H1 (cell line): ENCODE data around the gene HTR5A. TPM values are rescaled to one million over a fixed set of nuclear protein-coding genes. Genes with fewer than 3 reads are reported as not detected.

ENCODE experiments used
- CTCF ChIA-PET: fragments of 300-600 bp; sonication (Branson Sonifier 250); formaldehyde crosslinking; loops from one replicate; lab custom pipeline; 2021; ENCODE audit not compliant: partially characterized antibody; lab: Charles Lee
- POLR2A ChIA-PET: fragments of 300-600 bp; sonication (Branson Sonifier 250); formaldehyde crosslinking; loops from one replicate; lab custom pipeline; 2021; ENCODE audit warnings: inconsistent platforms; ENCODE audit not compliant: partially characterized antibody; lab: Charles Lee
- DNase-seq, 2 experiments: peaks; one replicate each; pipeline versions ENCODE4 v3.0.0 to v3.0.0-alpha.2; 2010 to 2022; ENCODE audit warnings: low spot score in 2 of 2, low read depth in 1 of 2, mixed read lengths in 1 of 2
- FAIRE-seq: peaks from 2 replicates; lab custom pipeline; 2011; peaks lifted over from hg19 to GRCh38; lab: Jason Lieb, UNC
- H2AFZ ChIP-seq: 2 replicates; pipeline ENCODE4 v1.8.1; 2012; ENCODE audit warnings: low read length, inconsistent platforms
- H2AK5ac ChIP-seq: 2 replicates; pipeline ENCODE4 v1.6.1; 2013; ENCODE audit warnings: low read depth, low read length
- H2BK120ac ChIP-seq: replicated peaks from 2 replicates; pipeline ENCODE3; 2013; ENCODE audit warnings: low read depth, low read length, inconsistent platforms
- H2BK12ac ChIP-seq: 2 replicates; pipeline ENCODE4 v1.6.1; 2013; ENCODE audit warnings: low read depth, low read length
- H2BK15ac ChIP-seq: 2 replicates; pipeline ENCODE4 v1.6.1; 2013; ENCODE audit warnings: low read length
- H2BK20ac ChIP-seq: 2 replicates; pipeline ENCODE4 v1.6.1; 2013; ENCODE audit warnings: low read length
- H2BK5ac ChIP-seq: 2 replicates; pipeline ENCODE4 v1.6.1; 2013; ENCODE audit warnings: low read depth, low read length
- H3K14ac ChIP-seq: 2 replicates; pipeline ENCODE4 v1.6.1; 2013; ENCODE audit warnings: inconsistent platforms; ENCODE audit not compliant: insufficient read length
- H3K18ac ChIP-seq: 2 replicates; pipeline ENCODE4 v1.6.1; 2013; ENCODE audit warnings: low read length; ENCODE audit errors: extremely low read depth
- H3K23ac ChIP-seq: 2 replicates; pipeline ENCODE4 v1.6.1; 2013; ENCODE audit warnings: inconsistent platforms; ENCODE audit not compliant: insufficient read length
- H3K23me2 ChIP-seq: 2 replicates; pipeline ENCODE4 v1.6.1; 2013; ENCODE audit warnings: low read depth, low read length
- H3K27ac ChIP-seq: 2 replicates; pipeline ENCODE4 v1.6.1; 2011; ENCODE audit warnings: low read depth, low read length, inconsistent platforms
- H3K27me3 ChIP-seq, 4 experiments: replicated peaks in 1 of 4; 1 replicate in 1 of 4; 2 replicates in 3 of 4; pipeline versions ENCODE4 v1.6.1 to v1.8.1; 2011 to 2013; ENCODE audit warnings: low read length in 3 of 4, mild to moderate bottlenecking in 3 of 4, inconsistent platforms in 2 of 4, mixed read lengths in 2 of 4, moderate library complexity in 1 of 4; ENCODE audit not compliant: control insufficient read depth in 3 of 4, insufficient read depth in 3 of 4; ENCODE audit errors: extremely low read depth in 1 of 4
- H3K36me3 ChIP-seq, 4 experiments: 2 replicates each; pipeline versions ENCODE4 v1.6.1 to v1.8.1; 2011 to 2013; ENCODE audit warnings: mild to moderate bottlenecking in 4 of 4, low read length in 3 of 4, moderate library complexity in 2 of 4, control low read depth in 1 of 4, inconsistent platforms in 1 of 4; ENCODE audit not compliant: insufficient read depth in 4 of 4, control insufficient read depth in 2 of 4
- H3K4ac ChIP-seq: replicated peaks from 2 replicates; pipeline ENCODE3; 2013; ENCODE audit warnings: low read length, low read depth, mixed read lengths, inconsistent platforms; ENCODE audit not compliant: insufficient read length
- H3K4me1 ChIP-seq, 4 experiments: replicated peaks in 1 of 4; 1 replicate in 1 of 4; 2 replicates in 3 of 4; pipeline versions ENCODE4 v1.6.1 to v1.8.1; 2011 to 2013; ENCODE audit warnings: low read length in 3 of 4, inconsistent platforms in 2 of 4, mixed read lengths in 1 of 4; ENCODE audit not compliant: insufficient read depth in 4 of 4, control insufficient read depth in 3 of 4
- H3K4me2 ChIP-seq, 2 experiments: 2 replicates each; pipeline versions ENCODE4 v1.6.1 to v1.8.1; 2011 to 2013; ENCODE audit warnings: low read depth in 2 of 2, low read length in 2 of 2, control low read depth in 1 of 2, inconsistent platforms in 1 of 2, mild to moderate bottlenecking in 1 of 2; ENCODE audit not compliant: insufficient read depth in 1 of 2
- H3K4me3 ChIP-seq, 4 experiments: fragments of 200-600, 300-600 bp in 1 of 4; sonication (generic), shearing (Covaris generic), sonication (Bioruptor Twin) in 1 of 4; 2 replicates each; pipeline versions ENCODE4 v1.5.1 to v1.8.1; 2011 to 2016; ENCODE audit warnings: low read length in 4 of 4, low read depth in 3 of 4, control low read depth in 2 of 4, inconsistent platforms in 2 of 4, mild to moderate bottlenecking in 2 of 4, mixed read lengths in 1 of 4, moderate library complexity in 1 of 4; ENCODE audit not compliant: insufficient read depth in 2 of 4; ENCODE audit errors: extremely low read depth in 1 of 4
- H3K56ac ChIP-seq: replicated peaks from 2 replicates; pipeline ENCODE3; 2013; ENCODE audit warnings: low read depth, mild to moderate bottlenecking, mixed read lengths, low read length, inconsistent platforms; ENCODE audit not compliant: insufficient read length
- H3K79me1 ChIP-seq: 2 replicates; pipeline ENCODE4 v1.6.1; 2013; ENCODE audit warnings: low read depth, low read length, control low read depth
- H3K79me2 ChIP-seq, 2 experiments: 2 replicates each; pipeline versions ENCODE4 v1.6.1 to v1.8.1; 2012 to 2013; ENCODE audit warnings: low read length in 2 of 2, mild to moderate bottlenecking in 2 of 2, inconsistent platforms in 1 of 2; ENCODE audit not compliant: insufficient read depth in 2 of 2, control insufficient read depth in 1 of 2
- H3K9ac ChIP-seq, 4 experiments: replicated peaks in 1 of 4; 1 replicate in 1 of 4; 2 replicates in 3 of 4; pipeline versions ENCODE4 v1.6.1 to v1.8.1; 2011 to 2013; ENCODE audit warnings: low read depth in 3 of 4, low read length in 3 of 4, control low read depth in 2 of 4, mild to moderate bottlenecking in 2 of 4, moderate library complexity in 2 of 4, inconsistent platforms in 1 of 4; ENCODE audit errors: extremely low read depth in 1 of 4
- H3K9me3 ChIP-seq, 2 experiments: 2 replicates each; pipeline versions ENCODE4 v1.6.1 to v1.8.1; 2012 to 2013; ENCODE audit warnings: mild to moderate bottlenecking in 2 of 2, moderate library complexity in 2 of 2, control low read depth in 1 of 2, inconsistent platforms in 1 of 2, low read depth in 1 of 2, low read length in 1 of 2, mixed read lengths in 1 of 2; ENCODE audit not compliant: insufficient read depth in 2 of 2
- H4K20me1 ChIP-seq, 2 experiments: replicated peaks in 1 of 2; 2 replicates each; pipeline versions ENCODE3 to v1.8.1; 2011 to 2013; ENCODE audit warnings: inconsistent platforms in 2 of 2, low read length in 2 of 2, mild to moderate bottlenecking in 1 of 2; ENCODE audit not compliant: insufficient read depth in 2 of 2, control insufficient read depth in 1 of 2
- H4K5ac ChIP-seq: 2 replicates; pipeline ENCODE4 v1.6.1; 2013; ENCODE audit warnings: low read length, low read depth, mixed read lengths, inconsistent platforms; ENCODE audit not compliant: insufficient read length
- H4K8ac ChIP-seq: 2 replicates; pipeline ENCODE4 v1.8.0; 2013; ENCODE audit warnings: mild to moderate bottlenecking, moderate library complexity, low read length, inconsistent platforms; ENCODE audit not compliant: insufficient read depth; ENCODE audit errors: extremely low read depth
- H4K91ac ChIP-seq: replicated peaks from 2 replicates; pipeline ENCODE3; 2013; ENCODE audit warnings: low read length, mixed read lengths, inconsistent platforms; ENCODE audit not compliant: insufficient read length
- JUN ChIP-seq: IDR thresholded peaks from 2 replicates; pipeline ENCODE4 v1.6.1; 2011; ENCODE audit warnings: low read depth, mild to moderate bottlenecking, improper control_type of control experiment, low read length
- NANOG ChIP-seq: IDR thresholded peaks from 2 replicates; pipeline ENCODE4 v1.6.1; 2011; ENCODE audit warnings: low read length, low read depth, mild to moderate bottlenecking, inconsistent platforms; ENCODE audit not compliant: insufficient read depth, poor library complexity, severe bottlenecking
- NRF1 ChIP-seq: IDR thresholded peaks from 2 replicates; pipeline ENCODE4 v1.6.1; 2011; ENCODE audit warnings: mild to moderate bottlenecking, low read depth, low read length, improper control_type of control experiment
- SIN3A ChIP-seq, 2 experiments: IDR thresholded peaks in 1 of 2; conservative IDR thresholded peaks in 1 of 2; 2 replicates each; pipeline ENCODE4 v1.6.1; 2011 to 2012; ENCODE audit warnings: low read length in 2 of 2, improper control_type of control experiment in 1 of 2, low read depth in 1 of 2, mild to moderate bottlenecking in 1 of 2
- SP1 ChIP-seq: IDR thresholded peaks from 2 replicates; pipeline ENCODE4 v1.6.1; 2011; ENCODE audit warnings: low read depth, low read length
- TBP ChIP-seq: IDR thresholded peaks from 2 replicates; pipeline ENCODE4 v1.6.1; 2011; ENCODE audit warnings: low read depth, low read length, improper control_type of control experiment
- WGBS, 2 experiments: shearing (Covaris generic) in 1 of 2; methylation state at CpG; one replicate each; pipeline versions ENCODE4 v1.1.6 to v1.1.7; 2013 to 2015; ENCODE audit warnings: low lambda C conversion rate in 2 of 2, mixed read lengths in 2 of 2, inconsistent platforms in 1 of 2, low coverage in 1 of 2, missing lambda C conversion rate in 1 of 2; ENCODE audit not compliant: insufficient replicate concordance in 2 of 2, insufficient coverage in 1 of 2, insufficient read length in 1 of 2; ENCODE audit errors: extremely low coverage in 1 of 2, missing lambda C conversion rate in 1 of 2; 5-methylcytosine and 5-hydroxymethylcytosine counted together
- polyA plus RNA-seq, 7 experiments: library from polyadenylated mRNA; depleted of rRNA in 3 of 7; stranded (reverse) in 5 of 7; unstranded in 2 of 7; fragments of >200 nt in 5 of 7; fragments of 200-250 nt in 2 of 7; gene quantifications; 1 replicate in 5 of 7; 2 replicates in 1 of 7; 4 replicates in 1 of 7; pipeline versions ENCODE4 v1.2.1 to v1.2.3, GENCODE V29; 2011 to 2013; ENCODE audit warnings: missing spikeins in 2 of 7, mixed read lengths in 2 of 7
- total RNA-seq: library from RNA; stranded (reverse); fragmentation: NEBNext Ultra II Directional; extraction: Animal tissue kit (Norgen Biotek cat#: 25700); gene quantifications from 2 replicates; pipeline ENCODE4 v1.2.1, GENCODE V29; 2021
- TF ChIP-seq, protein P1 (sequence below), 3 experiments: IDR thresholded peaks; 1 replicate in 2 of 3; 2 replicates in 1 of 3; pipeline versions ENCODE4 v1.5.1 to v1.6.1; 2011; ENCODE audit warnings: low read length in 3 of 3, mild to moderate bottlenecking in 3 of 3, inconsistent platforms in 2 of 3, low read depth in 1 of 3, moderate library complexity in 1 of 3; ENCODE audit not compliant: insufficient read depth in 1 of 3; ENCODE audit errors: control extremely low read depth in 1 of 3
- TF ChIP-seq, protein P2 (sequence below): IDR thresholded peaks from 2 replicates; pipeline ENCODE4 v1.6.1; 2012; ENCODE audit warnings: inconsistent platforms

Gene HTR5A
- total and polyA plus RNA-seq, 2 of the 8 experiments (the other 6 are each of a cell fraction or from before 2014, with no cell fraction given): 0.02 TPM; not detected in 1

DNA sequence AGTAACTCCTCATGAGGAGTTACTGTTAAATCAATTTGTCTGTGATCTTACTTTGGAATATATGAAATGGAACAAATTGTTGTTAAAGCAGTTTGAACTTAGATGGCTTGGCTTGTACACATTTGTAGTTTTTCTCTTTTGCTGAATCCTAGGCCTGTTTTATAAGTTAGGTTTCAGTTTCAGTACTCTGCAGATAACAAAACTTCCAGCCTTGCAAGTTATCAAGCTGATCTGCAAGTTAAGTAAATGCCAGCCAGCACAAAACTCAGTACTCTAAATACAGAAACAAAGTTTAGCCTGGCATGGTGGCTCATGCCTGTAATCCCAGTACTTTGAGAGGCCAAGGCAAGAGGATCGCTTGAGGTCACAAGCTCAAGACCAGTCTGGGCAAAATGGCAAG lies 42.2 kb upstream of the HTR5A start:
- CTCF ChIA-PET: interaction anchor here (1.2 to 13.3 kb wide), 2 partner anchors 18 to 75 kb away, joined by 3 to 136 read pairs; no protein-coding TSS in a partner anchor

More for the DNA sequence above, 42.2 kb upstream of the HTR5A start:
- Histone ChIP-seq H4K20me1 (no peaks in the 10 kb centered on the region), H2BK15ac (no peak overlapping the region), H3K79me1 (no peaks in the 10 kb centered on the region), H3K23me2 (no peaks in the 10 kb centered on the region), H2BK20ac (no peak overlapping the region), H3K23ac (no peak overlapping the region), H3K27me3 (no peaks in the 10 kb centered on the region; a peak in 1 of 7 replicates), H4K8ac (no peak overlapping the region), H2BK5ac (peak overlapping the region; percentile 6; the same call in 1 of the 2 replicates), H3K4me3 (no peak overlapping the region), H3K9ac (no peak overlapping the region), H3K4ac (no peak overlapping the region), H3K18ac (no peak overlapping the region), H3K36me3 (no peaks in the 10 kb centered on the region), H3K14ac (no peak overlapping the region), H3K9me3 (no peaks in the 10 kb centered on the region), H3K79me2 (no peaks in the 10 kb centered on the region), H3K4me2 (no peak overlapping the region), H3K27ac (no peak overlapping the region), H2BK12ac (no peak overlapping the region), H4K91ac (no peak overlapping the region), H3K4me1 (no peaks in the 10 kb centered on the region), H3K56ac (no peak overlapping the region), H4K5ac (no peak overlapping the region), H2AK5ac (no peak overlapping the region), H2BK120ac (peak overlapping the region; percentile 35), H2AFZ (no peak overlapping the region)
- FAIRE-seq: no peak
- no peak for DNase-seq
- POLR2A ChIA-PET: no interaction called here
- no peak for TF ChIP-seq SIN3A (conservative IDR thresholded peaks at IDR 0.05 in 1 of 2, IDR thresholded peaks at IDR 0.05 in 1 of 2; ENCODE audit: low read depth in 1 of 2, low read length in 2 of 2)
- TF ChIP-seq NANOG: no peak
- no peak for TF ChIP-seq JUN
- no peak for TF ChIP-seq NRF1
- TF ChIP-seq, protein P1, sequence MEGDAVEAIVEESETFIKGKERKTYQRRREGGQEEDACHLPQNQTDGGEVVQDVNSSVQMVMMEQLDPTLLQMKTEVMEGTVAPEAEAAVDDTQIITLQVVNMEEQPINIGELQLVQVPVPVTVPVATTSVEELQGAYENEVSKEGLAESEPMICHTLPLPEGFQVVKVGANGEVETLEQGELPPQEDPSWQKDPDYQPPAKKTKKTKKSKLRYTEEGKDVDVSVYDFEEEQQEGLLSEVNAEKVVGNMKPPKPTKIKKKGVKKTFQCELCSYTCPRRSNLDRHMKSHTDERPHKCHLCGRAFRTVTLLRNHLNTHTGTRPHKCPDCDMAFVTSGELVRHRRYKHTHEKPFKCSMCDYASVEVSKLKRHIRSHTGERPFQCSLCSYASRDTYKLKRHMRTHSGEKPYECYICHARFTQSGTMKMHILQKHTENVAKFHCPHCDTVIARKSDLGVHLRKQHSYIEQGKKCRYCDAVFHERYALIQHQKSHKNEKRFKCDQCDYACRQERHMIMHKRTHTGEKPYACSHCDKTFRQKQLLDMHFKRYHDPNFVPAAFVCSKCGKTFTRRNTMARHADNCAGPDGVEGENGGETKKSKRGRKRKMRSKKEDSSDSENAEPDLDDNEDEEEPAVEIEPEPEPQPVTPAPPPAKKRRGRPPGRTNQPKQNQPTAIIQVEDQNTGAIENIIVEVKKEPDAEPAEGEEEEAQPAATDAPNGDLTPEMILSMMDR (IDR thresholded peaks at IDR 0.05; ENCODE audit: control extremely low read depth in 1 of 3, insufficient read depth in 1 of 3, low read depth in 1 of 3, low read length in 3 of 3): no peak
- no peak for TF ChIP-seq SP1
- TF ChIP-seq, protein P2, sequence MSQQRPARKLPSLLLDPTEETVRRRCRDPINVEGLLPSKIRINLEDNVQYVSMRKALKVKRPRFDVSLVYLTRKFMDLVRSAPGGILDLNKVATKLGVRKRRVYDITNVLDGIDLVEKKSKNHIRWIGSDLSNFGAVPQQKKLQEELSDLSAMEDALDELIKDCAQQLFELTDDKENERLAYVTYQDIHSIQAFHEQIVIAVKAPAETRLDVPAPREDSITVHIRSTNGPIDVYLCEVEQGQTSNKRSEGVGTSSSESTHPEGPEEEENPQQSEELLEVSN: no peak
- no peak for TF ChIP-seq TBP
- WGBS, 2 experiments: 100% methylated on average over 1 of the region's 1 CpG; no CpG with 5 or more reads in 1 of the 2 experiments
